HEK293 (cell line): ENCODE measurements around the gene GDE1.
A peak's percentile ranks its signal among the peaks of the same experiment; 100 is the strongest.

Experiments used
- KLF10 ChIP-seq: fragments of 450-650 bp; IDR thresholded peaks from 2 replicates; pipeline ENCODE4 v1.5.1; 2018; ENCODE audit warnings: missing biosample characterization, mild to moderate bottlenecking, missing genetic modification characterization
- KLF7 ChIP-seq: fragments of 450-650 bp; formaldehyde crosslinking; IDR thresholded peaks from 2 replicates; pipeline ENCODE4 v1.5.1; 2016; ENCODE audit warnings: missing biosample characterization, missing genetic modification characterization, borderline replicate concordance
- MEIS1 ChIP-seq: sonication (generic); formaldehyde crosslinking; IDR thresholded peaks from 2 replicates; pipeline ENCODE4 v1.8.1; 2022; ENCODE audit warnings: missing genetic modification reagents, mild to moderate bottlenecking, borderline replicate concordance
- PRDM4 ChIP-seq: fragments of 450-650 bp; formaldehyde crosslinking; IDR thresholded peaks from 2 replicates; pipeline ENCODE4 v1.5.1; 2017; ENCODE audit warnings: missing biosample characterization, missing genetic modification characterization
- RBAK ChIP-seq: fragments of 450-650 bp; formaldehyde crosslinking; IDR thresholded peaks from 2 replicates; pipeline ENCODE4 v1.5.1; 2016; ENCODE audit warnings: missing biosample characterization, missing genetic modification characterization
- ZBTB10 ChIP-seq: fragments of 450-650 bp; formaldehyde crosslinking; IDR thresholded peaks from 2 replicates; pipeline ENCODE4 v1.5.1; 2016; ENCODE audit warnings: missing biosample characterization, missing genetic modification characterization
- ZBTB20 ChIP-seq: fragments of 450-650 bp; formaldehyde crosslinking; IDR thresholded peaks from 2 replicates; pipeline ENCODE4 v1.5.1; 2016; ENCODE audit warnings: missing biosample characterization, missing genetic modification characterization
- ZEB2 ChIP-seq: fragments of 450-650 bp; formaldehyde crosslinking; IDR thresholded peaks from 2 replicates; pipeline ENCODE4 v1.5.1; 2016; ENCODE audit warnings: missing biosample characterization, missing genetic modification characterization
- ZFHX2 ChIP-seq: fragments of 450-650 bp; formaldehyde crosslinking; conservative IDR thresholded peaks from 2 replicates; pipeline ENCODE4 v1.5.1; 2016; ENCODE audit warnings: missing biosample characterization, missing genetic modification characterization
- ZNF114 ChIP-seq: fragments of 450-650 bp; formaldehyde crosslinking; IDR thresholded peaks from 2 replicates; pipeline ENCODE4 v1.5.0; 2017; ENCODE audit warnings: missing biosample characterization, missing genetic modification characterization
- ZNF138 ChIP-seq: fragments of 450-650 bp; formaldehyde crosslinking; IDR thresholded peaks from 2 replicates; pipeline ENCODE4 v1.5.1; 2016; ENCODE audit warnings: missing biosample characterization, missing genetic modification characterization, borderline replicate concordance
- ZNF146 ChIP-seq: fragments of 450-650 bp; formaldehyde crosslinking; IDR thresholded peaks from 2 replicates; pipeline ENCODE4 v1.5.1; 2016; ENCODE audit warnings: missing biosample characterization, missing genetic modification characterization
- ZNF157 ChIP-seq: fragments of 450-650 bp; formaldehyde crosslinking; IDR thresholded peaks from 2 replicates; pipeline ENCODE4 v1.5.1; 2016; ENCODE audit warnings: missing biosample characterization, missing genetic modification characterization
- ZNF175 ChIP-seq: fragments of 450-650 bp; formaldehyde crosslinking; IDR thresholded peaks from 2 replicates; pipeline ENCODE4 v1.5.1; 2016; ENCODE audit warnings: missing biosample characterization, missing genetic modification characterization
- ZNF221 ChIP-seq: fragments of 450-650 bp; formaldehyde crosslinking; IDR thresholded peaks from 2 replicates; pipeline ENCODE4 v1.5.1; 2017; ENCODE audit warnings: missing biosample characterization, missing genetic modification characterization, borderline replicate concordance
- ZNF24 ChIP-seq: fragments of 450-650 bp; formaldehyde crosslinking; IDR thresholded peaks from 2 replicates; pipeline ENCODE4 v1.5.1; 2016; ENCODE audit warnings: missing biosample characterization, missing genetic modification characterization
- ZNF302 ChIP-seq: fragments of 450-650 bp; formaldehyde crosslinking; IDR thresholded peaks from 2 replicates; pipeline ENCODE4 v1.5.1; 2016; ENCODE audit warnings: missing biosample characterization, missing genetic modification characterization, low read depth
- ZNF37A ChIP-seq: fragments of 450-650 bp; IDR thresholded peaks from 2 replicates; pipeline ENCODE4 v1.5.1; 2018; ENCODE audit warnings: missing biosample characterization, missing genetic modification characterization
- ZNF488 ChIP-seq: fragments of 450-650 bp; formaldehyde crosslinking; IDR thresholded peaks from 2 replicates; pipeline ENCODE4 v1.5.1; 2016; ENCODE audit warnings: missing biosample characterization, missing genetic modification characterization
- ZNF501 ChIP-seq: fragments of 450-650 bp; formaldehyde crosslinking; IDR thresholded peaks from 2 replicates; pipeline ENCODE4 v1.5.1; 2016; ENCODE audit warnings: missing biosample characterization, missing genetic modification characterization
- ZNF558 ChIP-seq: fragments of 450-650 bp; formaldehyde crosslinking; IDR thresholded peaks from 2 replicates; pipeline ENCODE4 v1.5.1; 2016; ENCODE audit warnings: missing biosample characterization, missing genetic modification characterization
- ZNF610 ChIP-seq: fragments of 450-650 bp; formaldehyde crosslinking; IDR thresholded peaks from 2 replicates; pipeline ENCODE4 v1.5.1; 2016; ENCODE audit warnings: missing biosample characterization, missing genetic modification characterization, borderline replicate concordance
- ZNF621 ChIP-seq: fragments of 450-650 bp; formaldehyde crosslinking; IDR thresholded peaks from 2 replicates; pipeline ENCODE4 v1.5.1; 2017; ENCODE audit warnings: missing biosample characterization, missing genetic modification characterization
- ZNF629 ChIP-seq: fragments of 450-650 bp; formaldehyde crosslinking; IDR thresholded peaks from 2 replicates; pipeline ENCODE4 v1.5.1; 2017; ENCODE audit warnings: missing biosample characterization, missing genetic modification characterization
- ZNF747 ChIP-seq: fragments of 450-650 bp; formaldehyde crosslinking; IDR thresholded peaks from 2 replicates; pipeline ENCODE4 v1.5.1; 2016; ENCODE audit warnings: missing biosample characterization, missing genetic modification characterization
- ZNF791 ChIP-seq: fragments of 450-650 bp; formaldehyde crosslinking; IDR thresholded peaks from 2 replicates; pipeline ENCODE4 v1.5.1; 2016; ENCODE audit warnings: missing biosample characterization, missing genetic modification characterization
- TF ChIP-seq, protein P1 (sequence below): fragments of 450-650 bp; formaldehyde crosslinking; conservative IDR thresholded peaks from 2 replicates; pipeline ENCODE4 v1.5.1; 2016; ENCODE audit warnings: low read depth, missing biosample characterization, missing genetic modification characterization
- TF ChIP-seq, protein P2 (sequence below): fragments of 450-650 bp; formaldehyde crosslinking; IDR thresholded peaks from 2 replicates; pipeline ENCODE4 v1.5.1; 2016; ENCODE audit warnings: missing biosample characterization, missing genetic modification characterization, low read depth
- TF ChIP-seq, protein P3 (sequence below): fragments of 450-650 bp; formaldehyde crosslinking; IDR thresholded peaks from 2 replicates; pipeline ENCODE4 v1.5.1; 2017; ENCODE audit warnings: missing biosample characterization, mild to moderate bottlenecking, missing genetic modification characterization, moderate library complexity

GDE1 gene

DNA sequence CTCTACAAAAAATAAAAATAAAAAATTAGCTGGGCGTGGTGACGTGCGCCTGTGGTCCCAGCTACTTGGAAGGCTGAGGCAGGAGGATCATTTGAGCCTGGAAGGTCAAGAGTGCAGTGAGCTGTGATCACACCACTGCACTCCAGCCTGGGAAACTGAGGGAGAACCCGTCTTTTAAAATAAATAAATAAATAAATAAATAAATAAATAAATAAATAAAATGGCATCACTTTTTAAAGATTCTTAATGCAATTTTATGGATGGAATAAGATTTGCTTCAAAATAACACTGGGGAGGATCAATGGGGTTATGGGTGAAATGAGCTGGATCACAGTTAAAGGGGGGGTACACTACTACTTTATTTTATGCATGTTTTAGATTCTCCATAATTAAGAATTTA, 14.9 kb downstream of the GDE1 start (continued):
- TF ChIP-seq ZNF146 (tag by site-specific recombination): no peak
- no peak for TF ChIP-seq ZNF114 (tag by site-specific recombination)
- peak; percentile 65; the same call in 1 of the 2 replicates for TF ChIP-seq ZNF558
- no peak for TF ChIP-seq RBAK (tag by site-specific recombination)
- 0 out of 2 replicates have a peak, but pooled peaks have one; percentile 79 for TF ChIP-seq ZNF138
- no peak for TF ChIP-seq ZEB2 (tag by site-specific recombination)
- TF ChIP-seq MEIS1 (CRISPR knock-in tag): no peak
- no peak for TF ChIP-seq KLF7
- TF ChIP-seq PRDM4: no peak
- TF ChIP-seq, protein P1, sequence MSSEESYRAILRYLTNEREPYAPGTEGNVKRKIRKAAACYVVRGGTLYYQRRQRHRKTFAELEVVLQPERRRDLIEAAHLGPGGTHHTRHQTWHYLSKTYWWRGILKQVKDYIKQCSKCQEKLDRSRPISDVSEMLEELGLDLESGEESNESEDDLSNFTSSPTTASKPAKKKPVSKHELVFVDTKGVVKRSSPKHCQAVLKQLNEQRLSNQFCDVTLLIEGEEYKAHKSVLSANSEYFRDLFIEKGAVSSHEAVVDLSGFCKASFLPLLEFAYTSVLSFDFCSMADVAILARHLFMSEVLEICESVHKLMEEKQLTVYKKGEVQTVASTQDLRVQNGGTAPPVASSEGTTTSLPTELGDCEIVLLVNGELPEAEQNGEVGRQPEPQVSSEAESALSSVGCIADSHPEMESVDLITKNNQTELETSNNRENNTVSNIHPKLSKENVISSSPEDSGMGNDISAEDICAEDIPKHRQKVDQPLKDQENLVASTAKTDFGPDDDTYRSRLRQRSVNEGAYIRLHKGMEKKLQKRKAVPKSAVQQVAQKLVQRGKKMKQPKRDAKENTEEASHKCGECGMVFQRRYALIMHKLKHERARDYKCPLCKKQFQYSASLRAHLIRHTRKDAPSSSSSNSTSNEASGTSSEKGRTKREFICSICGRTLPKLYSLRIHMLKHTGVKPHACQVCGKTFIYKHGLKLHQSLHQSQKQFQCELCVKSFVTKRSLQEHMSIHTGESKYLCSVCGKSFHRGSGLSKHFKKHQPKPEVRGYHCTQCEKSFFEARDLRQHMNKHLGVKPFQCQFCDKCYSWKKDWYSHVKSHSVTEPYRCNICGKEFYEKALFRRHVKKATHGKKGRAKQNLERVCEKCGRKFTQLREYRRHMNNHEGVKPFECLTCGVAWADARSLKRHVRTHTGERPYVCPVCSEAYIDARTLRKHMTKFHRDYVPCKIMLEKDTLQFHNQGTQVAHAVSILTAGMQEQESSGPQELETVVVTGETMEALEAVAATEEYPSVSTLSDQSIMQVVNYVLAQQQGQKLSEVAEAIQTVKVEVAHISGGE (tag by site-specific recombination): peak; percentile 78
- TF ChIP-seq ZNF629 (tag by site-specific recombination): peak; percentile 49; the same call in 1 of the 2 replicates
- TF ChIP-seq ZNF157 (tag by site-specific recombination): no peak
- TF ChIP-seq, protein P2, sequence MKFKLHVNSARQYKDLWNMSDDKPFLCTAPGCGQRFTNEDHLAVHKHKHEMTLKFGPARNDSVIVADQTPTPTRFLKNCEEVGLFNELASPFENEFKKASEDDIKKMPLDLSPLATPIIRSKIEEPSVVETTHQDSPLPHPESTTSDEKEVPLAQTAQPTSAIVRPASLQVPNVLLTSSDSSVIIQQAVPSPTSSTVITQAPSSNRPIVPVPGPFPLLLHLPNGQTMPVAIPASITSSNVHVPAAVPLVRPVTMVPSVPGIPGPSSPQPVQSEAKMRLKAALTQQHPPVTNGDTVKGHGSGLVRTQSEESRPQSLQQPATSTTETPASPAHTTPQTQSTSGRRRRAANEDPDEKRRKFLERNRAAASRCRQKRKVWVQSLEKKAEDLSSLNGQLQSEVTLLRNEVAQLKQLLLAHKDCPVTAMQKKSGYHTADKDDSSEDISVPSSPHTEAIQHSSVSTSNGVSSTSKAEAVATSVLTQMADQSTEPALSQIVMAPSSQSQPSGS (tag by site-specific recombination): no peak
- TF ChIP-seq ZNF791: no peak
- no peak for TF ChIP-seq ZNF621
- 0 out of 2 replicates have a peak, but pooled peaks have one; percentile 40 for TF ChIP-seq ZNF501 (tag by site-specific recombination)
- no peak for TF ChIP-seq ZNF37A
- no peak for TF ChIP-seq ZNF221 (tag by site-specific recombination)
- TF ChIP-seq, protein P3, sequence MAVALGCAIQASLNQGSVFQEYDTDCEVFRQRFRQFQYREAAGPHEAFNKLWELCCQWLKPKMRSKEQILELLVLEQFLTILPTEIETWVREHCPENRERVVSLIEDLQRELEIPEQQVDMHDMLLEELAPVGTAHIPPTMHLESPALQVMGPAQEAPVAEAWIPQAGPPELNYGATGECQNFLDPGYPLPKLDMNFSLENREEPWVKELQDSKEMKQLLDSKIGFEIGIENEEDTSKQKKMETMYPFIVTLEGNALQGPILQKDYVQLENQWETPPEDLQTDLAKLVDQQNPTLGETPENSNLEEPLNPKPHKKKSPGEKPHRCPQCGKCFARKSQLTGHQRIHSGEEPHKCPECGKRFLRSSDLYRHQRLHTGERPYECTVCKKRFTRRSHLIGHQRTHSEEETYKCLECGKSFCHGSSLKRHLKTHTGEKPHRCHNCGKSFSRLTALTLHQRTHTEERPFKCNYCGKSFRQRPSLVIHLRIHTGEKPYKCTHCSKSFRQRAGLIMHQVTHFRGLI (tag by site-specific recombination): no peak
- TF ChIP-seq ZNF302 (tag by site-specific recombination): no peak
- no peak for TF ChIP-seq ZNF175
- no peak for TF ChIP-seq ZNF610 (tag by site-specific recombination)
- no peak for TF ChIP-seq ZBTB20 (tag by site-specific recombination)
- TF ChIP-seq ZNF24 (tag by site-specific recombination): no peak
- TF ChIP-seq ZNF488 (tag by site-specific recombination): no peak
- TF ChIP-seq ZFHX2 (tag by site-specific recombination): no peak
- TF ChIP-seq ZBTB10: no peak
- TF ChIP-seq KLF10 (tag by site-specific recombination): no peak
- no peak for TF ChIP-seq ZNF747 (tag by site-specific recombination)
